IPS-20b (cell line): ENCODE data around the gene FILIP1.
A peak's percentile ranks its signal among the peaks of the same experiment; 100 is the strongest.

Experiments
- H3K27ac ChIP-seq: one replicate; pipeline ENCODE4 v1.5.1; 2013; ENCODE audit warnings: low read length
- H3K27me3 ChIP-seq: 2 replicates; pipeline ENCODE4 v1.6.1; 2013; ENCODE audit warnings: mild to moderate bottlenecking, low read length, inconsistent platforms; ENCODE audit not compliant: insufficient read depth
- H3K36me3 ChIP-seq: 2 replicates; pipeline ENCODE4 v1.6.1; 2013; ENCODE audit warnings: low read depth, mild to moderate bottlenecking, inconsistent platforms, low read length, moderate library complexity; ENCODE audit not compliant: insufficient read depth
- H3K4me1 ChIP-seq: 2 replicates; pipeline ENCODE4 v1.6.1; 2013; ENCODE audit warnings: mild to moderate bottlenecking, control low read depth, inconsistent platforms, low read length, moderate library complexity; ENCODE audit not compliant: insufficient read depth
- H3K4me3 ChIP-seq: 2 replicates; pipeline ENCODE4 v1.5.1; 2013; ENCODE audit warnings: mild to moderate bottlenecking, low read length, inconsistent platforms
- H3K9ac ChIP-seq: 2 replicates; pipeline ENCODE4 v1.6.1; 2013; ENCODE audit warnings: low read depth, mild to moderate bottlenecking, inconsistent platforms, low read length, moderate library complexity
- H3K9me3 ChIP-seq: 2 replicates; pipeline ENCODE4 v1.6.1; 2013; ENCODE audit warnings: mild to moderate bottlenecking, low read depth, low read length, inconsistent platforms; ENCODE audit not compliant: insufficient read depth

Gene FILIP1

DNA sequence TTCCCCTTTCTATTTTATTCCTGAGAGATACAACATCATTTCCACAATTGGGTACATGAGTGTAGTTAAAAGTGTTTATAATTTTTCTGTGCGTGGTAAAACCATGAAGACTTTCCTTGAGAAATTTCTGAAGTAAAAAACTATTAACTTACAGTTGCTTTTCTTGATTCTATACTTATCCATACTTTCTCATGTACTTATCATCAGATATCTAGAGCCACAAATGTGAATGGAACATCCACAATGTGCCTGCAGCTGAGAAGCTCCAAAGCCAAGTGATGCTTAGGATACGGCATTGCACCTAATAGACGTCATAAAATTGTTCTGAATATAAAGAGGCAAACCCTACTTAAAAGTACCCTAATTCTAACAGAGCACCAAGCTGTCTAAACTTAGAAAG lies 2.9 kb downstream of the FILIP1 start:
- Histone ChIP-seq H3K4me3 (no peak overlapping the region), H3K27ac (no peak overlapping the region), H3K27me3 (no peaks in the 10 kb centered on the region), H3K4me1 (no peaks in the 10 kb centered on the region; the same call in 1 of the 2 replicates), H3K9me3 (no peaks in the 10 kb centered on the region), H3K9ac (no peak overlapping the region), H3K36me3 (no peaks in the 10 kb centered on the region)

DNA sequence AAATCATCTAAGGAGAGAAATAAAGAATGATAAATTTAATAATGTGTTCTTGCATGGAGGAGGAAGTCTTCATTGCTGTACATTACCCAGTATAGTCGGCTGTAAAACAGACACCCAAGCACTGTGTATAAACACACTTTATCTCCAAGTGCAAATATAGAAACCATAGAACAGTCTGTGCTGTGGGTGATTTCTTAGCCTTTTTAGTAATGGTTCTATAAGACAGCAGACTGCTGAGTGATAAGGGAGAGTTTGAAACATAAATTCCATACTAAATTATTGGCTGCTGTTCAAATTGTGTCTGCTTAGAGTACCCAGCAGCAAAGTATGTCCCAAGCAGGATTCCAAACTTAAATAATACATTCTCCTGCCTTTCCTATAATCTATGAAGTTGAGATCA lies 4.6 kb downstream of the FILIP1 start:
- Histone ChIP-seq H3K27ac (no peak overlapping the region), H3K9me3 (no peaks in the 10 kb centered on the region), H3K4me1 (peaks cover 4% of the 10 kb centered on the region; the same call in 1 of the 2 replicates), H3K9ac (no peak overlapping the region), H3K4me3 (no peak overlapping the region), H3K27me3 (no peaks in the 10 kb centered on the region), H3K36me3 (no peaks in the 10 kb centered on the region)

DNA sequence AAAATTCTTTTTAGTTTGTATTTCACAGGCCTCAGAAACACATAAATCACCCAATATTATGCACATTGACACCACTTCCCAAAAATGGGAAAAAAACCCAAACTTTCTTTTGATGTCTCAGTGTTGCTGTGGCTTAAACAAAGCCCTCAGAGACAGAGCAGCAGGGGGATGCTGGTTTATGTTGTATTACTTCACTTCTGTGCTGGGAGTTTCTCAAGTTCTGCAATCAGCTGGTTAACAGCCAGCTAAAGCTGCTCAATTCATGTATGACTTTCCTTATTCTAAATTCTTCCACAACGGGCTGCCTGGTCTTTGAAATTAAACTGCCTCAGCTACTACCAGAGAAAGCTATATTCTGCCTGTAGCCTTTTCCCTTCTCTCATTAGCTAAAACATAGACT lies 5.6 kb downstream of the FILIP1 start:
- H3K36me3 ChIP-seq: no peaks in the 10 kb centered on the region
- H3K4me3 ChIP-seq: no peak overlapping the region
- no peak overlapping the region for H3K27ac ChIP-seq
- no peaks in the 10 kb centered on the region for H3K9me3 ChIP-seq
- H3K4me1 ChIP-seq: peaks cover 4% of the 10 kb centered on the region; the same call in 1 of the 2 replicates
- no peaks in the 10 kb centered on the region for H3K27me3 ChIP-seq
- peak overlapping the region; percentile 23; the same call in 1 of the 2 replicates for H3K9ac ChIP-seq

DNA sequence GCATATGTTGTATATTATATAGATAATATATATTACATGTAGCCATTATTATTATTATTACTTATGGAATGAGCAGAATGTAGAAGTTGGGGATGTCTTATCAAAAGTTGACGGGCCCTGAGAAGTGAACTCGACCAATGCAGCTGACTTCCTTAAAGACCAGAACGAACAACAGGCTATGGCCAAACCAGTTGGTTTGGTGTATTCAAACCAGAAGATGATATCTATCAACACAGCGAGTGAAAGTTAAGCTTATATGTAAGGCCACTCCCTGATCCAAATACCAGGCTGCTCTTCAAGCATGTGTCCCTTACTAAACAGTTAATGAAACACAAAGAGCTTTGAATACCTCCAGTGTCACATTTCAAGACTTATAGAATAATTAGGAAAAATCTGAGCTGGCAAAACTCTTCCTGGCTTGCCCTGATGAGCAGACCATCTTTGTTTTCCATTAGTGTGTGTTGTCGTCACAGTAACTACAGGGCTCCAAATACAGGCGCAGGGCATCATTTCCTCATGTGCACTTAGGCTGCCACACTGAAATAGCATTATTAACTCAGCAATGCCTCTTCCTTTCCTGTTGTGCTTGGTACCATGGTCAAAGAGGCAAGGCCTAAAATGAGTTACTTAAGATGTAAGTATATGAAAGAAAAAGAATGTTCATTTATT lies 6.6 kb downstream of the FILIP1 start:
- no peaks in the 10 kb centered on the region for H3K27me3 ChIP-seq
- no peak overlapping the region for H3K27ac ChIP-seq
- peaks cover 6% of the 10 kb centered on the region for H3K4me1 ChIP-seq
- no peak overlapping the region for H3K4me3 ChIP-seq
- no peak overlapping the region for H3K9ac ChIP-seq
- H3K9me3 ChIP-seq: no peaks in the 10 kb centered on the region
- no peaks in the 10 kb centered on the region for H3K36me3 ChIP-seq

DNA sequence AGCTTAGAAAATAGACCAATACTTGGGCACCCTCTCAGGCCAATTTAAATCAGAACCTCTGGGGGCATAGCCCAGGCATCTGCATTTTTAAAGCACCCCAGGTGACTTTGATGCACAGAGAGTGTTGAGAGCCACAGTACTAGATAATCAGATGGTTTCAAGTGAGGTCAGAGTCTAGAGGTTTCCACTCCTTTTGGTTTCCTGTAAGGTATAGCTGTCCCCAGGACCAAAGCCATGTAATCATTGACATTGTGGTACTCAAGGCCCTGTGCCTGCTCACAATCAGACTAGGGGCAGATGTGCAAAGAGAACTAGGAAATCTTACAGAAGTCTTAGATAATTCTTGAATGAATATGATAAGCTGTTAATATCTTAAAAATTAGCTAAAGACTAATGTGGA lies 9.1 kb downstream of the FILIP1 start:
- Histone ChIP-seq H3K9me3 (no peaks in the 10 kb centered on the region), H3K9ac (no peak overlapping the region), H3K27ac (no peak overlapping the region), H3K27me3 (no peaks in the 10 kb centered on the region), H3K4me1 (peaks cover 20% of the 10 kb centered on the region), H3K4me3 (no peak overlapping the region), H3K36me3 (no peaks in the 10 kb centered on the region)

DNA sequence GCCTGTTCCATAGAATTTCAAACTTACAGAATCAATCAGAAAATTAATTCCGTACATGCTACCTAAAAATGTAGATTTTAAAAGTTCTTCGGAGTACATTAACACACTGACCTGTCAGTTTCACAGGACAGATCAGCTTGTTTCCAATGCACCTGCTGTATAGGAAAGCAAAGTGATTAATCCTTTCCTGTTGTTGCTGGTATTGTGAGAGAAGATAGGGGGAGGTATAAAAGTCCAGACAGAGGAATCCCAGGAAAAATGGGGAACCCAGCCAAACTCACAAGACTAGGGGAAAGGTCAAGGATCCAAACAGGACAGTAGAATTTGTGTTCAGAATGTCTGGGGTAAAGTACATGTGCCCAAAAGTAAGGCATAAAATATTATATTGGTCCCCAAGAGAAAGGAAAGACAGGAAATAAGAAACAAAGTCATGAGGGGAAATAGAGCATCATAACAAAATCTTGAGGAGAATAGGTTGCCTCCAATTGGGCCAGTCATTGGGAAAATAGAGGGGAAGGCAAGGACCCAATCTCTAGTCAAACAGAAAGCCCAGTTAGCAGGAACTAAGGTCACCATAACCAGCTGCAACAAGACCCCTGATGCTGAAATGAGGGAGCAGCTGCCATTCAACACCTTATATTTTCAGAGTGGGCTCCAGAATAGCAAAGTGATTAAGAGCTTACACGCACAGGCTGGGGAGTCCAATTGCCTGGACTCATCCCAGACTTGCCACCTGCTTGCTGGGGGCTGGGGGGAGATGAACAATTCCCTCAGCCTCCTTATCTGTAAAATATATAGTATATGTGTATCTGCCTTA lies 10.3 kb downstream of the FILIP1 start:
- Histone ChIP-seq H3K36me3 (no peaks in the 10 kb centered on the region), H3K4me3 (no peak overlapping the region), H3K4me1 (peaks cover 20% of the 10 kb centered on the region), H3K27ac (no peak overlapping the region), H3K27me3 (no peaks in the 10 kb centered on the region), H3K9ac (no peak overlapping the region), H3K9me3 (no peaks in the 10 kb centered on the region)

DNA sequence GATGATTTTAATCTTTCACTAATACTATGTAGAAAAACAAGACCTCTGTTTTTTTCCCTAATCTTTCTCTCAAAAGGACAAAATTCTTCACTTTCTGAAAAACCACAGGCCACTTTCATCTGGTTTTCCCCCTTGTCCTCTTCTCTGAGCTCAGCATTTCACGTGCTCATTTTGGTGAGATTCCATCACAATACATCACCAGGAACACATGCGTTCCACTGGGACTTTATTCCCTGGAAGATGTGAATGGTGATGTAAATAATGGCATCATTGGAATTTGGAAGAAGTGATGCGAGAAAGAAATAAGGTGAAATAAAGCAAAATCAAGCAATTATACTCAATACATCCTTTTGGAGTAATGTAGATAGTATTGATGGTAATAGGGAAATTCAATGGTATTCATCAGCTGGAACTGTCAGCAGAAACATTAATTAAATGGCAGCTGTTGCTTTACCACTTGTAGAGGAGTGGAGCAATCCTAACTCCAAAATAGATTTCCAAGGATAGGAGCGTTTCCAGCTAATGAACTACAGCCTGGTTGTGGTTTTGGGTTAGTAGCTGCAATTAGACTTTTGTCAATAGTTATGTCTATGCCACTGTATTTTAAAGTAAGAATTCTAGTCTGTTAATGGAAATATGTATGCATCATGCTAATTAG lies 11.5 kb downstream of the FILIP1 start:
- no peak overlapping the region for H3K27ac ChIP-seq
- H3K36me3 ChIP-seq: no peaks in the 10 kb centered on the region
- H3K4me3 ChIP-seq: no peak overlapping the region
- H3K9ac ChIP-seq: no peak overlapping the region
- no peaks in the 10 kb centered on the region for H3K9me3 ChIP-seq
- peaks cover 20% of the 10 kb centered on the region for H3K4me1 ChIP-seq
- no peaks in the 10 kb centered on the region for H3K27me3 ChIP-seq

DNA sequence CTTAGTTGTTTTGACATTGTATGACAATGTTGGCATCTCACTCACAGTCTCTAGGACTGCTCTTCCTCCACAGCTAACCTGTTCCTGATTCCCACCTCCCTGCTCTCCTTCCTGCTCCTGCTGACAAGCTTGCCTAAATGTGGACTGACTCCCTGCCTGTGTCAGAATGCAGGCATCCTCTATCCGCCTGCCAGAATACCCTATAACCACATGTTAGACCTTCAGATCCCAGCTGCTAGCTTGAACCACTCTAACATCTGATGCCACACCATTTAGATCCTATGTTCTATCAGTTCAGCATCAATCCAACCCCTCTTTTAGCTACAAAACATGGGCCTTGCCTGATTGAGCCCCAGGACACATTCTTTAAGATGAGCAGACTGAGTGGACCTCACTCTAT lies 12.2 kb downstream of the FILIP1 start:
- 0 out of 2 replicates have a peak overlapping the region, but pooled peaks have one; percentile 14 for H3K9ac ChIP-seq
- no peaks in the 10 kb centered on the region for H3K9me3 ChIP-seq
- peak overlapping the region; percentile 10 for H3K27ac ChIP-seq
- no peaks in the 10 kb centered on the region for H3K36me3 ChIP-seq
- H3K4me1 ChIP-seq: peaks cover 20% of the 10 kb centered on the region
- no peak overlapping the region for H3K4me3 ChIP-seq
- no peaks in the 10 kb centered on the region for H3K27me3 ChIP-seq

DNA sequence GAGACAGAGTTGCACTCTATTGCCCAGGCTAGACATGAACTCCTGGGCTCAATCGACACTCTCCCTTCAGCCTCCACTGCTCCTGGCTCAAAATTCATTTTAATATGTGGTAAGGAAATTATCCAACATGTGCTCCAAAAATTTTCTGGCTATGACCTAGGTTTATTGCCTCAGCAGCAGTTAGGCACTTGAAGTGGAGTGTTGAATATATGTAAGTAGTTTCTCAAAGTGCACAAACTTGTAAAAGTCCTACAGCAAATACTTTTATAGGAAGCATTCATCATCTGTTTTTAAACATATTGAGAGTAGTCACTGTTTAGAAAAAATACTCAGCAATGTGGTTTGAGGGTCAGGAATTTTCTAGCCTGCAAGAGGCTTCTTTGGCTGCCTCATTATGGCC lies 13.2 kb downstream of the FILIP1 start:
- H3K9ac ChIP-seq: no peak overlapping the region
- peaks cover 20% of the 10 kb centered on the region for H3K4me1 ChIP-seq
- H3K4me3 ChIP-seq: no peak overlapping the region
- H3K27ac ChIP-seq: no peak overlapping the region
- no peaks in the 10 kb centered on the region for H3K27me3 ChIP-seq
- no peaks in the 10 kb centered on the region for H3K9me3 ChIP-seq
- H3K36me3 ChIP-seq: no peaks in the 10 kb centered on the region

DNA sequence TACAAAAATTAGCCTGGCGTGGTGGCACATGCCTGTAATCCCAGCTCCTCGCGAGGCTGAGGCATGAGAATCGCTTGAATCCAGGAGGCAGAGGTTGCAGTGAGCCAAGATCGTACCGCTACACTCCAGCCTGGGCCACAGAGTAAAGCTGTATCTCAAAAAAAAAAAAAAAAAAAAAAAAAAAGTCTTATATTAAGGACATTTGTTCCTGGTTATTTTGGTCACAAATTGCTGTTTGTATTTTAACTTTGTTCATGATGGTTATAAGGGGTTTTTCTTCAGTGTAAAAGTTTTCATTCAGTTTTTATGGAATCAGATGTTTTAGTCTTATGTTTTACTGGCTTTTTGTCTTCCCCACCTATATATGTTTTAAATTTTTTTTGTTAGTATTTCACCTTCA lies 13.9 kb downstream of the FILIP1 start:
- no peak overlapping the region for H3K9ac ChIP-seq
- no peaks in the 10 kb centered on the region for H3K9me3 ChIP-seq
- H3K27ac ChIP-seq: no peak overlapping the region
- no peaks in the 10 kb centered on the region for H3K36me3 ChIP-seq
- no peak overlapping the region for H3K4me3 ChIP-seq
- H3K27me3 ChIP-seq: no peaks in the 10 kb centered on the region
- peaks cover 20% of the 10 kb centered on the region for H3K4me1 ChIP-seq

DNA sequence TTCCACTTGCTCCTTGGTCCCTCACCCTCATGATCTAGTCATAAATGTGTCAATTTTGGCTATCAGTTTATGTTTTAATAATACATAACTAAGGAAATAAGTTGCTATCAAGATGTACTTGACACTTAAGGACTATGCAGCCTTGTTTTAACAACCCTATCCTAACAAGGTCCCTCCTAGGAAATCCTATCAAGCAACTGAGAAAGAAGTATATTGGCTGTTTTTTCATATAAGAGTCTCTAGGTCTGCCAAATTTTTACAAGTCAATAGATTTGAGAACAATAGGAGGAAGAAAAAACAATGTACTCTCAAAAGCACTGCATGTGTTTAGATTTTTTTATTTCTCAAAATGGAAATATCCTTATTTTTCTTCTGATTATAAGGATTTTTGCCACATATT lies 14.7 kb downstream of the FILIP1 start:
- no peak overlapping the region for H3K4me3 ChIP-seq
- no peak overlapping the region for H3K27ac ChIP-seq
- no peaks in the 10 kb centered on the region for H3K27me3 ChIP-seq
- no peaks in the 10 kb centered on the region for H3K9me3 ChIP-seq
- no peaks in the 10 kb centered on the region for H3K36me3 ChIP-seq
- H3K9ac ChIP-seq: no peak overlapping the region
- peaks cover 16% of the 10 kb centered on the region for H3K4me1 ChIP-seq
